Activated effector memory CD4-positive, alpha-beta T cell treated with Interleukin-2 at 50 U/mL for 16 hours (primary cell): ENCODE measurements around the gene CFAP45.
A peak's percentile ranks its signal among the peaks of the same experiment; 100 is the strongest.

Experiments used
- DNase-seq: peaks from one replicate; pipeline ENCODE4 v3.0.0-alpha.2; 2020

The CFAP45 gene

DNA sequence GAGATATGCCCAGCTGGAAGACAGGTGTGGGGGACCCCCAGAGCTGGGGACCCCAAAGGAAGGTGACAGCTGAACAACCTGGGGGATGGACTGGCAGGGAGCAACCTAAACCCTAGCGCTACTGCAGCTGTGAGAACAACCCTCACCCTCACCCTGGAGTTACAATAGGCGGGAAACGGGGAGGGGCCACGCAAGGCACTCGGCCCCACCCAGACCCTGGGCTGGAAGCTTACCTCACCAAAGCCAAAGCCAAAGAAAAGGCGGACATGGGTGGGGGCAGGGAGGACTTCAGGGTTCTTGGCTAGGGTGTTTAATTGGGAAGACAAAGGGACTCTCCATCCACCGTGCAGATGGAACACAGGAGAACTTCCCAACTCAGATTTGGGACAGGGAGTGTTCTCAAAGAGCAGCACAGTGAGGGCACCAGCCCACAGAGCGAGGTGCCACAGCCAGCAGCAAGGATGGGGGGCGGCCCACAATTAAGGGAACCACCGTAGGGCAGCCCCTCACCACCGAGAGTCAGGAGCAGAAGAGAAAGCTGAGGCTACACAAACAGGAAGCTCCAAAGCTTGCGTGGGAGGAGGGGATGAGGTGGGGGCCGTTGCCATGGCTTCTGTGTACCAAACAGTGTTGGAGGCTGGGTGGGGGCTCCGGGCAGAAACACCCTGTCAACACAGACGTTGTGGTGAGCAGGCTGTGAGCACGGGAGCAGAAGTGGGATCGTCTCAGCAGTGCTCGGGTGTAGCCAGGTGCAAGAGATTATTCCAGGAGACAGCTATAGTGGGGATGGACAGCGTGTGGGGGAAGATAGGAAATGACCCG, 23.4 kb upstream of the CFAP45 start:
- DNase-seq, result peak; percentile 77

DNA sequence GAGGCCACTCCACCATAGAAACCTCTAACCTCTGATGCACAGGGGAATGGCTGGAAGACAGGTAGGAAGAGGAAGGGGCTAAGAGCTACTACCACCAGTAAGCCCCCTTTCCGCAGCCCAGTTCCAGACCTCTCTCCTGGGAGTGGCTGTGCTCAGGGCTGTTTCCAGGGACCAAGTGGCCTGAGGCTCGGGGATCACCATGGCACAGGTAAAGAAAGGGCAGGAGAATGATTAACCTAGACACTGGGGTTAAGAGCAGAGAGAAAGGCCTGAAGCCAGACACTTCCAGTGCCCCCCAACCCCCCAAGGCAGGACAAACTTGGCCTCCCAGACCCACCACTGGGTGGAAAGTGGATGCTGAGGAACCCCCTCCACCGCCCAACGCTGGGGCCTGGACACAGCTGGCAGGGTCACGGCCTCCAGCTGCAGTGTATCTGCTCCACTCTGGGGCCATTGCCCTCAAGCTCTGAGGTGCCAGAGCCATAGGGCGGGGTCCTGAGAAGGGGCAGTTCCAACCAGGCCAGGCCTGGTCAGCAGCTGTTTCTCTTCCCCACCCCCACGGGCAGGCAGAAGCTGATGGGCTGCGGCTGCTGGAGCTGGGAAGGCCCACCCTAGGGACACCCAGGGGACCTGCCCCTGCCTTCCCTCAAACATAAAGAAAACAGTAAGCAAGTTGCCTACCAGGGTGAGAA, 22.7 kb upstream of the CFAP45 start:
- DNase-seq, result no peak

DNA sequence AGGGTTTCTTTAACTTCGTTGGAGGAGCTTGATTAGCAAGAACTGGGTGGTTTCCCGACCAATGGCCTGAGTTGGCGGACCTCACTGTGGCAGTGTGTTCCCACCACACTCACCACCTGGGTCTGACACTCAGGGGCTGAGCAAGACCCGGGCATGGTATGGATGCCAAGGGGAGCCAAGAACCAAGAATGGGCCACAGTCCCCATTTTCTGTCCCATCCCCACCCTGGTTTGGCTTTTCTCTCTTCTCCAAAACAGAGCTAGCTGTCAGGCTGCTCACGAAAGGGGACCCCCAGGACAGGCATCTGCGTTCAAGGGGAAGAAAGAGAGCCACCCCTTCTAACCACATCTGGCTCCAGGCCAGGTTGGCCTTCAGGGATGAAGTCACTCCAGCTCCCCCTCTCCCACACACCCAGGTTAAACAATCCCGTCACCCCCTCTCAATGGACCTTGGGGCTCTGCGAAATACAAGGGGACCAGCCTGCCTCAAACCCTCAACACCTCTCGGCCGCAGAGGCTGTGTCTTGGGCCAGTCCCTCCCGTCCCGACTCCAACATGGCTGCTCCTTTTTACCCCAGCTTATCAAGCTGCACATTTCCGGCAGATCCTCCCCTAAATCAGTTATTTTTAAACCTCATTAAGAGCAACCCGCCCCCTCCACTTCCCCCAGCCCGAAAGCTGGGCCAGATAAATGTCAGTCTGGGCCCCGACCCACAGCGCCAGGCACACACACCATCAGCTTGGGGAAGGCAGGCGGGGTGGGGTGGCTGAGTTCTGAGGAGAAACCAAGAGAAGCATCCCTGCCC, 21.9 kb upstream of the CFAP45 start:
- no peak for DNase-seq

DNA sequence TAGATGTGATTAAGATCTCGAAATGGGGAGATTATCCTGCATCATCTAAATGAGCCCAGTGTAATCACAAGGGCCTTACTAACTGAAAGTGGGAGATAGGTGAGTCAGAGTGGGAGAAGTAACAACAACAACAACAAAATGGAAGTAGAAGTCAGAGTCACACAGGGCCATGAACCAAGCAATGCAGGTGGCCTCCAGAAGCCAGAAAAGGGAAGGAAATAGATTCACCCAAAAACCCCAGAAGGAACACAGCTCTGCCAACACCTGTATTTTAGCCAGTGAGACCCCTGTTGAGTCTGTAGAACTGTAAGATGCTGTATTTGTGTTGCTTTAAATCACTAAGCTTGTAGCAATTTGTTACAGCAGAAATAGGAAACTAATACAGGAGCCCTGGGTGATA, 21.3 kb upstream of the CFAP45 start:
- DNase-seq, result no peak

DNA sequence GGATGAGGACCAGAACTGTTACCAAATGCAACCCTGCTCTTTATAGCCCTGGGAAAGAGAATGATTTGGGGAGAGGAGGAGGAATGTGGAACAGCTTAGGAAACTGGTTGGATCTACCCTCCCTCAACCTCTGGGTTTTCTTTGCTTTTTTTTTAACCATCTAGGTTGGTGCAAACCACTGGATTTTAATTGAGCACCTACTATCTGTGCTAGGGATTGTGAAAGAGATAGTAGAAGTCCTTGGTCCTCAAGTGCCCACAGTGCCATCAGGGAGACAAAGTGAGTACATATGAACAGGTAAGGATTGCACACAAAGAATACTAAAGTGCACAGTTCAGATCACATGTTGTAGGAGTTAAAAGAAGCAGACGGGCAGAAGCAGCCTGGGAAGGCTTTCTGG, 20.7 kb upstream of the CFAP45 start:
- DNase-seq, result no peak

DNA sequence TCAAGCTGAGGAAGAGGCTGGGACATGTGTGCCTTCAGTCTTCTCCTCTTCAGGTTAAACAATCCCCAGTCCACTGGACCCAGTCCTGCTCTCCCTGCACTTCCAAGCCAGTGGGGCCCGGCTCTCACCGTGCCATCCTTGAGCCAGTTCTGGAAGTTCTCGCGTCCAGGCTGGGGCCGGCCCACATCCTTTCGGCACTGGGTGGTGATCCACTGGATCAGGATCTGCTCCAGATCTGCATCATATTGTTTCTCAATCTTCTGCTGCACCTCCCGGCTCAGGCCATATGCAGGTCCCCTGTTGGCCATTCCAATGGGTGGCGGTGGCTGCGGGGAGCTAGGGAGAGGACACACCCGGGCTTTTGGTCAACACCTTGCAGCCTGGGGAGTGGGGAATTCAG, 20.2 kb upstream of the CFAP45 start:
- no peak for DNase-seq

DNA sequence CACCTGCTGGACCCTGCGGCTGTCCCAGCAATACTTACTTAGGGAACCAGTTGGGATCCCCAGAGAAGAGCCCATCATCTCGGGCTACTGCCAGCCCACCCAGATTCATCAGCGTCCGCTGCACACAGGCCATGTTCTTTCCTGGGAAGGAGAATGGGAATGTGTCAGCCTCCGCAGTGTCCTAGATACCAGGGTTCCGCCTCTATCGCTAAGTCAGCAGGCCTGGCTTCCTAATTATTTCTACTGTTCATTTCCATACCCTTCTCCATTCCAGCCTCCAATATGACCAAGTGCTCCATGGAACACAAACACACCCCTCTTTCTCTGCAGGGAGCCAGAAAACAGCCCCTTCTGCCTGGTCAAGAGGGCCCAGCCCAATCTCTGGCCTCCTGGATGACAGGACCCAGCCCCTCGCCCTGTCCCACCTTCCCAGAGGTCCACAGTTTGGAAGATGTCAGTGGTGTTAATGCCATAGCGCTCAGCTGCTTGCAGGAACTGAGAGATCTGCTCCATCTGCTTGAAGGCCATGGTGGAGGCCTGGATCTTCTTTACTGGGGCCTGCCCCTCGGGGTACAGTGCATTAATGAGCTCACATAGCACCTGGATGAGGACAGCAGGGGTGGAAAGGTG, 19.4 kb upstream of the CFAP45 start:
- DNase-seq, result no peak

DNA sequence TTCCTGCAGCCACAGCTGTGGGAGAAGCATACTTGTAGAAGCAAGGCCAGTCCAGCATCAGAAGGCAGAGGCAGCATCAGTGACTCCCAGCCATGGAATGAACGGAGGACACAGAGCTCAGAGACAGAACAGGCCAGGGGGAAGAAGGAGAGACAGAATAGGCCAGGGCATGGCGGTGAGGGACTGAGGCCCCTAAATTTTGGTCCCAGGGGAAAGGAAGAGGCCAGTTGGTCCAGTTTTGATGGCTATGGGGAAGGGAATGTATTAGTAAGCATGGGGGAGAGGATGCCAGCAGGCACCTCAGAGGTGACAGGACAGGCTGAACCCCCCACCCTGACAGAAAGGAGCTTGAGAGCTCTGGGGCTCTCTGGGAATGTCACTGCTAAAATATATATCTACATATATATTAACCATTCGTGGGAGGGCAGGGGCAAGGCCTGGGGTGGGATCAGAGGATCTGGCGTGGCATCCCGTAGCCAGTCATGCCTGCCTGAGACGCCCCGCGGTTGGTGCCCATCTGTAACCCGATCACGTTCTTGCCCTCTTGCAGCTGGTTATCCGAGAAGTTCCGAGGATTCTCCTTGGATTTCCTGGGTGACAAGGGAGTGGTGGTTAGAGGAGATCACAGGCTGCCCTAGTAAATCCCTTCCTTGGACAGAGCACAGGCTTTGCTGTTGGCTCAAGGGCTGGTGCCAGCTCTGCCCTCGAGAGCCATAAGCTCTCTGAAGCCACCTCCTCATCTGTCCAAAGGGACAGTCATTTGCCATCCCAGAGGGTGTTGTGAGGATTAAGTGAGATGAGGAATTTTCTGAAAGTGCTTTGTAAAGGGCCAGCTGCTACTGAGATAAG, 18.6 kb upstream of the CFAP45 start:
- DNase-seq, result no peak

DNA sequence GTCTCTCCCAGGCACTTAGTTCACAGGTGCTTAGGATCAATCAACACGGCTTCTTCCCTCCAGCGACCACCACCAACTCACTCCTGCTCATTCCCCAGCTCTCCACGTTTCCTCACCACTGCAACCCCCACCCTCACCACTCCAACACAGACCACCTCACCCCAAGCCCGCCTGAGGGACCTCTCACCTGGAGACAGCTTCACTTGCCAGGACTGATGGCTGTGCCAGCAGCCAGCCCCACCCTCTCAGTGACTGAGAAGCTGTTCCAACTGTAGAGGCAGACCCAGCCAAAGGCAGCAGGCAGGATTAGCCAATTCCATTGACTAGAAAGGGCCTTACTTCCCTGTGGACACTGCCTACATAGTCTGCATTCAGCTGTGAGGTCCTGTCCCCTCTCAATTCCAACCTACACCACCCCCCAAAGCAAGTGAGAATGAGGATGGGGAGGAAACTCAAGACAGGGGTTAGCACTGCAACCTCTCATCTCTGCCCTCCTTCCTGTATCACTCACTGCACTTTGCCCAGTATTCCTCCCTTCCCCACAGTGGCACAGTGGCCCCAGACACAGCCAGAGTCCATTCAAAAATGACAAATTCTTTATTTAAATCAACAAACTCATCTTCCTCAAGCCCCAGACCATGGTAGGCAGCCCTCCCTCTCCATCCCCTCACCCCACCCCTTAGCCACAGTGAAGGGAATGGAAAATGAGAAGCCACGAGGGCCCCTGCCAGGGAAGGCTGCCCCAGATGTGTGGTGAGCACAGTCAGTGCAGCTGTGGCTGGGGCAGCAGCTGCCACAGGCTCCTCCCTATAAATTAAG, 17.8 kb upstream of the CFAP45 start:
- DNase-seq, result no peak

DNA sequence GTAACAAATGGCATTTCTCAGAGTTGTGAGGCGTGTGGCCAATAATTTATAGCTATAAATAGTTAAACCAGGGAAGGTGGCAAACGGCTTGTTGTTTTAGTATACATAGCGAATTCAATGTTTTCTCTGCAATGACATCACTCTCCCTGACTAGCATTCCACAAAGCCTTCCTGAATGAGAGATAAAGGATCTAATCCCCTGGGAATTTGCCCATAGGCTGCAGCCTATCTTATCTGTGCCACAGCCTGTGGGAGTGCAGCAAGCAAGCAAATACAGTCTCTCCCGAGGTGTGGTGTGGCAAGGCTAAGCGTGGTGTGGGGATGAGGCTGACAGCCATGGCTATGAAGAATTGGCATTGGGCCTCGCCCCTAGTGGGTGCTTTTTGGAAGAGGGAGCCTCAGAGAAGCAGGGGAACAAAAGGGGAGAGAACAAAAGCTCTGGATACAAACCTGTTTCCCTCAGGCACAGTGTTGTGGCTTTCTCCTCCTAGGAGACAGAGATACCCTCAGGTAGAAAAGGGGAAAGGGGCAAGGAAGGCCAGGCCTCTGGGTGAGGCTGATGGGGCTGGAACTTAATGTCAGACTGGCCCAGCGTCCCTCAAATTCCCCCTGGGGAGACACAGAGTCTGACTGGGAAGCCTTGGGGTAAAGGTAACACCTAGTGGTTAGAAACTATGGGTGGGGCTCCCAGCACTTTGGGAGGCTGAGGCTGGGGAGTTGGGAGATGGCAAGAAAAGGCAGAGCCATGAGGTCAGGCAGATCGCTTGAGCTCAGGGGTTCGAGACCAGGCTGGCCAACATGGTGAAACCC, 16.5 kb upstream of the CFAP45 start:
- DNase-seq, result no peak

DNA sequence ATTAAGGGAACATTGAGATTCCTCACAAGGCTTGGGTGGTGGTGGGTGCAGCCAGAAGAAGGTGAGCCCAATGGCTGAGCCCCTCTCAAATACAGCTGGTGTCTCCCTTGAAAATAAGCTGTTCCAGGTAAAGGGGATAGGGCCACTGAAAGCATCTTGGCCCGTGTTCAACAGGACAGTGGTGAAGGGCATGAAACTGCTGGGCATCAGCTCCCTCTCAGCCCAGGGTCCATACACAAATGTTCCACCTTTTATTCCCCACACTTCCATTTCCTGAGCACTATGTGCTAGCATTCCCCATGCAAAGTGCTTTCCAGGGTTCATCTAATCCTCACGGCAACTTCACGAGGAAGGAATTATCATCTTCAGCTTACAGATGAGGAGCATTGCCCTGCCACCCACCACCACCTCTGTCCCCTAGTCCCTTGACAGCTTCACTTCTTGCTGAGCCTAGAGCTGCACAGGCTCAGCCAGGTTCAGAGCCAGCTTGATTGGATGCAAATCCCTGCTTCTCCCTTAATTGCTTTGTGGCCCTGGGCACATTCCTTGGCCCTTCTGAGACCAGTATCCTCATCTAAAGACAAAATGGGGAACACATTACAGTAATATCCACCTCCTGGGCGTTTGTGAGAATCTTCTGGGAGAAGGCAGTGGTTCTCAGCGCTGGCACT, 15.7 kb upstream of the CFAP45 start:
- DNase-seq, result no peak

DNA sequence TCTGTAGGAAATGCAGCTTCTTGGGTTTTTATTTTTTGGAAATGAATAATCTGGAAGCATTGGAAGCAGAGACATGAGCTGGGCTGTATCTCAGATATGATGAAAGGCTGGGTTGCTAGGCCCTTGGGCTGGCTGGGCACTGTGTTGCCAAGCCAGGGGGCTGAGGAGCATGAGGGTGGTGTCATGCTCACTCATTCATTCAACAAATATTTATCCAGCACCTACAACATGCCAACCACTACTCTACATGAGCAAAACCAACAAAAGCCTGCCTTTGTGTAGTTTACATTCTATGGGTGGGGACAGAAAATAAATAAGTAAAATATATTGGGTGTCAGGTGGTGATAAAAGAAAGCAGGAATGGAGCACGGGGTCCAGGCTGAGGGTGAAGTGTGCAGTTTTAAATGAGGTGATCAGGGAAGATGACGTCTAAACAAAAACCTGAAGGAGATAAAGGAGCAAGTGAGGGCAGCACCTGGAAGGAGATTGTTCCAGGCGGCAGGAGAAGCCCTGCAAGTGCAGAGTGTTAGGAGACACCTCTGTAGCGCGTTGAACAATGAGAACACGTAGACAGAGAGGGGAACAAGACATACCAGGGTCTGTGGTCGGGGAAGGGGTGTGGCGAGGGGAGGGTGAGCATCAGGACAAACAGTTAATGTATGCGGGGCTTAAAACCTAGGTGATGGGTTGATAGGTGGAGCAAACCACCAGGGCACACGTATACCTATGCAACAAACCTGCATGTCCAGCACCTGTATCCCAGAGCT, 14.5 kb upstream of the CFAP45 start:
- no peak for DNase-seq

DNA sequence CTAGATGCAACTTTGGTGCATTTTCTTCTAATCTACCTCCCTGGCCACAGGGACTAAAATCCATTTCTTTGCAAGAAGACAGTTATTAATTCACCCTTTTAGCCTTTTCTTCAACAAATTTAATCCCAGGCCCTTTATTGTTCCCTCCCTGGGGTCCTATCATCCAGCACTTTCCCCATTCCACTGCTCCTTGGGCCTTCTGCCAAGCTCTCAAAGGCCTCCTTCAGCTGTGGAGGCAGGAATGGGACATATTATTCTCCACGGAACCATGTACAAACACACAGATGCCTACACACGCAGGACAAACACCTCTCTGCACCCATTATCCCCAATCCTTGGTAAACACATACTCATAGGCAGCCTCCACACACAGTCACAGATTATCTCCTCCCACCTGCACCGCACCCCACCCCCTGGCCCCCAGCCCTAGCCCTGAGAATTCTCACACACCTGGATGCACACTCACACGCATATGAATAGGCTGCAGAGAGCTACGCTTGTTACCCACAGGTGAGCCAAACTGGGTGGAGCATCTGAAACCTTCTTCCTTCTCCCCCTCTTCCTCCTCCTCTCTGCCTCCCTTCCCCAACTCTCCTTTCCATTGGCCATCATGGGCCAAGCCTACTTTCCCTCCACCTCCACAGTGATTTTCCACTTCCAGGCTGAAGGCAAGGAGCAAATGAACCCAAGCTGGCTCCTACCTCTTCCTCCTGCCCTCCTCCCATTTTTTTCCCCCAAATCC, 13.7 kb upstream of the CFAP45 start:
- DNase-seq, result no peak

DNA sequence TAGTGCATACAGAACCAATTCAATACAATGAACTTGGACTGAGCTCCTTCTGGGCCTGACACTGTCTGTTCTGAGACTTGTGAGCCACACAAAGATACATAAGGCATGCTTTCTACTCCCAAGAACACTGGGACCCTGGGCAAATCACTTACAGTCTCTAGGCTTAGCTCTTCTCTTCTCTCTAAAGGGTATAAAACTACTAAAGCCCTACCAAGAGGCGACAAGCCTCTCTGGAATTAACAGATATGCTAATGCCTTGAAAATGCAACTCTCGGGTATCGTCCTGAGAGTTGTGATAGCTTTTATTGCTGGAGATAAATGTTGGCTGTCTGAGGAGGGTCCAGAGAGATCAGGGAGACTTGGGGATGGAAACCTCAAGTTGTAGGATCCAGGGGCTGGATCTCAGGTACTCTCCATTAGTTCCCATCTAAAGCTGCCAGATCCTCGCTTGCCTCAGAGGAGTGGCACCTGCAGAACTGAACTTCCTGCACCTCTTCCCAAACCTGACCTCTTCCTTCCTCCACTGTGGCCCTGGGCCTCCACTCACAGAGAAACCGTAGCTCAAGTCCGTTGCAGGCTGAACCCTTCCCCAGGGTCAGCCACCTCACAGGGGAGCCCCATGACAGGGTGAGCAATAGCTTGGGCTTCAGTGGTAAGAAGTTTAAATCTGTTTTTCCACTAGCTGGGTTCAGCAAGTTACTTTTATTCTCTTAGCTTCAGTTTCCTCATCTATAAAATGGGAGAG, 11.5 kb upstream of the CFAP45 start:
- no peak for DNase-seq

DNA sequence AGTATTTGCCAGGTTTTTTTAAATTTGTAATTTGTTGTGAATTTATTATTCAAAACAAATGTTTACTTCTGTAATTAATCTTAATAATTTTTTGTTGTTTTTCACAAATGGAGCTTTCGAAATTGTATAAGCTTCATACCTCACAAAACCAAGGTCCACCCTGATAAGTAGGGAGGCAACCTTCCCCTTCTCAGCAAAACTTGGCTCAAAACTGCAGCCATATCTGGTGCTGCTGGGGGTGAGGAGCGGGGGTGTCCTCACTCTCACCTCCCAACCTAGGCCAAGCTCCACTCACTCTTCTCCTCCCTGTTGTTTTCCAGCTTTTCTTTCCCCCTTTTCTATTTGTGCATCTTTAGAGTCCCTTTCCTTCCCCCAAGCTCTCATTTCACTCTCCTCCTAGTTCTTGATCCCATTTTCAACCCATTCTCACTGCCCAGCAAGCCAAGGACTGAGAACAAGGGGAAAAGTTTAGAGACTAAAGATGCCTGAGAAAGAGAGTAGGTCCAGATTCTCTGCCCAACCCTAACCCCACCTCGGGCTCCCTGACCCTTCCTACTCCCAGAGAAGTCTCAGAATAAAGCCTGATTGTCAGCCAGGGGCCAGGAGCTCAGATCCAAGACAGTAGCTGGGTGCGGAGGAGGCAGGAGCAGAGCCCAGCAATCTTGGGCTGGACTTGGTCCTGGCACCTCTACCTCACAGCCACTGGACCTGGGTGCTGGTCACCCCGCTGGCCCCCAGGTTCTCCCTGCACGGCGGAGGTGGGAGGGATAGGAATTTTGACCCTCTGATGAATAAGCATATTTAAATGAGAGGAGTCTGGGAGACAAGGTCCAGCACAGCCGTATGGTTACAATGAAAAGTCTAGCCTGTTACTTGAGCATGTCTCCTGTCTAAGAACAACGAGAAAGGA, 8.3 kb upstream of the CFAP45 start:
- no peak for DNase-seq

DNA sequence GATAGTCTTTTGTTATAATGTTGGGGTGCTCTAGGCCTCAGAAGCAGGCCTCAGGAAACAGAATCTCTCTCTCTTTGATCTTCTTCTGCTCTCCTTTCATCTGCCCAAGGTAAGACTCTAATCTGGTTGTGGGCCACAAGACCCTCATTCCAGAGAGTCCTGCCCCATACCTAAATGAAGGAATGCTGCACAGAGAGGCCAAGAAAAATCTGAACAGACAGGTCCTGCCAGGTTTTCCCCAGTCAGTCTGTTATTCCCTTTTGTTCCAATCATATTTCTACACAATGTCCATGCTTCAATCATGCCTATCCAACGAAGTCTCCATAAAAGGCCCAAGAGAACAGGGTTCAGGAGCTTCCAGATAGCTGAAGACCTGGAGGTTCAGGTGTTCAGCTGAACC, 7.0 kb upstream of the CFAP45 start:
- no peak for DNase-seq
